Upper lobe of right lung (tissue), 1 donor: Measurements from ENCODE around the gene INVS. TPM values are rescaled to one million over a fixed set of nuclear protein-coding genes. Genes with fewer than 3 reads are reported as not detected.
A peak's percentile ranks its signal among the peaks of the same experiment; 100 is the strongest.

ENCODE experiments used
- ATAC-seq: fragments of 200-7000 bp; cut with Tn5 transposase; one replicate; pipeline ENCODE4 v1.9.1; 2020; ENCODE audit warnings: mild to moderate bottlenecking, moderate library complexity
- DNase-seq: peaks from one replicate; pipeline ENCODE4 v3.0.0-alpha.2; 2020
- H3K27ac ChIP-seq: fragments of 200-600 bp; one replicate; pipeline ENCODE4 v1.8.0; 2022
- H3K27me3 ChIP-seq: fragments of 200-600 bp; one replicate; pipeline ENCODE4 v1.8.0; 2022; ENCODE audit warnings: mild to moderate bottlenecking
- H3K36me3 ChIP-seq: fragments of 200-600 bp; one replicate; pipeline ENCODE4 v1.8.0; 2022
- H3K4me1 ChIP-seq: fragments of 200-600 bp; one replicate; pipeline ENCODE4 v1.8.0; 2022
- H3K4me3 ChIP-seq: fragments of 200-600 bp; one replicate; pipeline ENCODE4 v1.8.0; 2022; ENCODE audit warnings: mild to moderate bottlenecking
- H3K9me3 ChIP-seq: fragments of 200-600 bp; one replicate; pipeline ENCODE4 v1.8.0; 2022
- CTCF ChIP-seq: fragments of 200-600 bp; IDR thresholded peaks from one replicate; pipeline ENCODE4 v1.8.0; 2022; ENCODE audit warnings: antibody characterized with exemption
- intact Hi-C: fragments of 100-400 bp; cut with DNase I; formaldehyde crosslinking; loops from one replicate; pipeline ENCODE4 v1.11.0; 2022
- long read RNA-seq: library from polyadenylated mRNA; unstranded; transcript quantifications from one replicate; pipeline ENCODE4 v2.0.0, GENCODE V29; 2021
- total RNA-seq: library from RNA; stranded (reverse); fragmentation: NEBNext Ultra II Directional; extraction: Animal tissue kit (Norgen Biotek cat#: 25700); gene quantifications from one replicate; pipeline ENCODE4 v1.2.1, GENCODE V29; 2021
- donor health status: DM: no; HTN: yes; CAD: no; lungs with severe emphysema.

Gene INVS
- total RNA-seq: 22.2 TPM
- long read RNA-seq, partial matches to known transcripts: 1 of 14 reads
- long read RNA-seq, other reads (novel, unspliced or antisense): 10 of 14 reads

GRCh38 chr9:100098887-100099721, at the start of gene INVS, which contains the start of gene ERP44:
Gene INVS, plus strand, starts transcription at chr9:100099243. Its CDS starts 5,279 bp downstream, at chr9:100104522.
Gene ERP44, minus strand, starts transcription at chr9:100099000. Its CDS starts 160 bp downstream, at chr9:100098840.
- ATAC-seq: peak; percentile 98
- intact Hi-C loops: no loop called here
- Histone ChIP-seq H3K9me3 (no peaks in the 10 kb centered on the region), H3K36me3 (peaks cover 5% of the 10 kb centered on the region), H3K27me3 (no peaks in the 10 kb centered on the region), H3K4me1 (peaks cover 28% of the 10 kb centered on the region), H3K27ac (peak within 1 kb of the TSS; percentile 95), H3K4me3 (peak within 1 kb of the TSS; percentile 91)
- no peak for TF ChIP-seq CTCF
- peak; percentile 99 for DNase-seq

- Histone ChIP-seq H3K9me3 (no peaks in the 10 kb centered on the region), H3K4me1 (no peaks in the 10 kb centered on the region), H3K27me3 (no peaks in the 10 kb centered on the region), H3K36me3 (peaks cover 33% of the 10 kb centered on the region), H3K27ac (no peak overlapping the region), H3K4me3 (no peak overlapping the region)
- no peak for TF ChIP-seq CTCF
- intact Hi-C loops: no loop called here
- DNase-seq: no peak
- no peak for ATAC-seq
These were observed 49.5 kb upstream of the INVS start for GRCh38 chr9:100049551-100049950.

- H3K27me3 ChIP-seq: no peaks in the 10 kb centered on the region
- H3K36me3 ChIP-seq: peaks cover 44% of the 10 kb centered on the region
- no peak overlapping the region for H3K4me3 ChIP-seq
- ATAC-seq (no peak), DNase-seq (no peak)
- no peak overlapping the region for H3K27ac ChIP-seq
- H3K9me3 ChIP-seq: no peaks in the 10 kb centered on the region
- H3K4me1 ChIP-seq: no peaks in the 10 kb centered on the region
- intact Hi-C loops: no loop called here
- no peak for TF ChIP-seq CTCF
These were observed 46.7 kb upstream of the INVS start for GRCh38 chr9:100052375-100052774.

GRCh38 chr9:100056561-100056960, 42.5 kb upstream of the INVS start:
- H3K9me3 ChIP-seq: no peaks in the 10 kb centered on the region
- H3K4me3 ChIP-seq: no peak overlapping the region
- ATAC-seq (peak; percentile 47), DNase-seq (no peak)
- no peaks in the 10 kb centered on the region for H3K4me1 ChIP-seq
- intact Hi-C loops: no loop called here
- H3K27ac ChIP-seq: no peak overlapping the region
- H3K36me3 ChIP-seq: peaks cover 40% of the 10 kb centered on the region
- H3K27me3 ChIP-seq: no peaks in the 10 kb centered on the region
- no peak for TF ChIP-seq CTCF

GRCh38 chr9:100057624-100058023, 41.4 kb upstream of the INVS start:
- no peak for TF ChIP-seq CTCF
- intact Hi-C loops: no loop called here
- ATAC-seq (no peak), DNase-seq (no peak)
- Histone ChIP-seq H3K4me3 (no peak overlapping the region), H3K27ac (no peak overlapping the region), H3K36me3 (peaks cover 37% of the 10 kb centered on the region), H3K27me3 (no peaks in the 10 kb centered on the region), H3K9me3 (no peaks in the 10 kb centered on the region), H3K4me1 (no peaks in the 10 kb centered on the region)
